Urinary bladder (tissue), 4 donors: ENCODE measurements around the gene SNX32. TPM values are rescaled to one million over a fixed set of nuclear protein-coding genes. Genes with fewer than 3 reads are reported as not detected.

Source experiments
- DNase-seq: peaks from one replicate; pipeline ENCODE4 v3.0.0-alpha.2; 2015; ENCODE audit errors: extremely low spot score
- H3K27ac ChIP-seq: one replicate; pipeline ENCODE4 v1.5.1; 2013; ENCODE audit warnings: low read depth, mild to moderate bottlenecking, moderate library complexity
- H3K36me3 ChIP-seq: one replicate; pipeline ENCODE4 v1.6.1; 2013; ENCODE audit warnings: mild to moderate bottlenecking, moderate library complexity; ENCODE audit not compliant: insufficient read depth
- H3K4me1 ChIP-seq: one replicate; pipeline ENCODE4 v1.6.1; 2013; ENCODE audit warnings: mild to moderate bottlenecking, moderate library complexity; ENCODE audit not compliant: insufficient read depth
- H3K4me3 ChIP-seq: one replicate; pipeline ENCODE4 v1.5.1; 2013; ENCODE audit warnings: low read depth, low read length
- WGBS: extraction: QIAGEN DNeasy Blood & Tissue Kit; methylation state at CpG from one replicate; pipeline ENCODE4 v1.1.7; 2013; 5-methylcytosine and 5-hydroxymethylcytosine counted together
- polyA plus RNA-seq: library from polyadenylated mRNA; stranded (reverse); fragments of 200-250 nt; gene quantifications from one replicate; pipeline ENCODE4 v1.2.3, GENCODE V29; 2013
- total RNA-seq: library from RNA; depleted of rRNA; stranded (reverse); fragments of >200 nt; gene quantifications from one replicate; pipeline ENCODE4 v1.2.3, GENCODE V29; 2014
- donor health status: healthy with polysubstance abuse.
- donor health status: healthy.

The SNX32 gene
- total and polyA plus RNA-seq, 2 donors: 0.85 to 2.0 TPM

DNA sequence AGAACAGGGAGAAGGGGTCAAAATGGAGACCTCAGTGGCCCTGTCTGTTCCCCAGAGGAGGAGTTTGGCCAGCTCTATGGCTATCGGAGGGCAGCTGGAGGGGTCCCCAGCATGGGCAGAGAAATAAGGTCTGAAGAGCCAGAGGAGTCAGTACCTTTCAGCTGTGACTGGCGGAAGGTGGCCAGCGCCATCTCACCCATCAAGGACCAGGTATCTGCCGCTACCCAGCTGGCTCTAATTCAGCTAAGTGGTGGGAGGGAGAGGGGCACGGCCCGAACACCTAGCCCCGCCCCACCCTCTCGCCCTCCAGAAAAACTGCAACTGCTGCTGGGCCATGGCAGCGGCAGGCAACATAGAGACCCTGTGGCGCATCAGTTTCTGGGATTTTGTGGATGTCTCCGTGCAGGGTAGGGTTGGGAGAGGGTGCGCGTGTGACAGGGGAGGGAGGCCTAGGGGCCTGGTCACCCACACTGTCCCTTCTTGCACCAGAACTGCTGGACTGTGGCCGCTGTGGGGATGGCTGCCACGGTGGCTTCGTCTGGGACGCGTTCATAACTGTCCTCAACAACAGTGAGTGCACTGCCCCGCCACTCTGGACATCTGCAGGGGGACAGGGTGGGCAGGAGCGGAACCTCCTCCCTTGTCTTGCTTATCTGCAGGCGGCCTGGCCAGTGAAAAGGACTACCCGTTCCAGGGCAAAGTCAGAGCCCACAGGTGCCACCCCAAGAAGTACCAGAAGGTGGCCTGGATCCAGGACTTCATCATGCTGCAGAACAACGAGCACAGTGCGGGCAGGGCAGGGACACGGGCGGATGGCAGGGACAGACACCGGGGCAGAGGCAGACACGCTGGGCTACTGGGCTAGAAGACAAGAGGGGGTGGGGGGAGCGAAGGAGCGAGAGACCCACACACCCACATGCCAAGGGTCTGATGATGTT, 48.6 kb downstream of the SNX32 start:
- H3K4me1 ChIP-seq: no peaks in the 10 kb centered on the region
- H3K4me3 ChIP-seq: no peak overlapping the region
- DNase-seq: no peak
- no peaks in the 10 kb centered on the region for H3K36me3 ChIP-seq
- no peak overlapping the region for H3K27ac ChIP-seq
- 90% methylated on average over 30 of the region's 30 CpGs for WGBS

GRCh38 chr11:65883058-65883761, 49.4 kb downstream of the SNX32 start:
- WGBS: 93% methylated on average over 13 of the region's 13 CpGs
- Histone ChIP-seq H3K36me3 (no peaks in the 10 kb centered on the region), H3K27ac (no peak overlapping the region), H3K4me1 (no peaks in the 10 kb centered on the region), H3K4me3 (no peak overlapping the region)
- no peak for DNase-seq

DNA sequence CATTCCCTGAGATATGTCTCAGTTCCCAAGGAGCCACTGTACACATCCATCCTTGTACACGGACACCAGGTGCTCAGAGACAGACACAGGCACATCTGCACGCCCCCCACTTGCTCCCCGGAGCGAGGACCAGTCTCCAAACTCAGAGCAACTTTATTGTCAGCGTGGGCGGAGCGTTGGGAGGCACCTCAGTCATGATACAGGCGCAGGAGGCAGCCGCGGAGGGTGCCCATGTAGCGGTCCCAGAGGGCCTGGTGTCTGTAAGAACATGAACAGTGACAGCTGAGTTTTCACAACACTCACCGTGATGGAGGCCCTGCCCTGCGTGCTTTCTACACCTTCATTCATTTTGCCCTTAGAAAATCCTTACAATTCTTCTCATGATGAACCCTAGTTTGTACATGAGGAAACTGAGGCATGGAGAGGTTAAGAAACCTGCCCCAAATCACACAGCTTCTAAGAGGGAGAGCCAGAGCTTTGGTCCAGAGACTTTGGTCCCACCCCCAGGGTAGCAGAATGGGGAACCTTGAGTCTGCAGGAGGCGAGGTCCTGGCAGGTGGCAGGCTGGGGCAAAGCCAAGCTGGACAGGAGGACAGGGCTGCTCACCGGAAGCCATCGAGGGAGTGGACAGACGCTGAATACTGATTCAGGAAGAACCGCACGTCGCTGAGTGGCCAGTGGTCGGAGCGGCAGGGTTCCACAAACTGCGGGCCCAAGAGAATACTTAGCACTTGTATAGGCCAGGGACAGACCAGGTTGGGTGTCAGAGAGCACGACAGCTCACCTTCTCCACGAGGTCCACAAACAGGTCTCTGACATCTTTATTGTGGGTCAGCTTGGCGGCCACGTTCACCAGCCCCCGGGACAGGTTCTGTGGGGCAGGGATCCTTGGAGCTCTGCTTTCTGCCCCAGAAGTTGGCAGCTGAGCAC, 50.3 kb downstream of the SNX32 start:
- Histone ChIP-seq H3K36me3 (no peaks in the 10 kb centered on the region), H3K27ac (no peak overlapping the region), H3K4me3 (no peak overlapping the region), H3K4me1 (no peaks in the 10 kb centered on the region)
- DNase-seq: no peak
- 85% methylated on average over 28 of the region's 28 CpGs for WGBS

DNA sequence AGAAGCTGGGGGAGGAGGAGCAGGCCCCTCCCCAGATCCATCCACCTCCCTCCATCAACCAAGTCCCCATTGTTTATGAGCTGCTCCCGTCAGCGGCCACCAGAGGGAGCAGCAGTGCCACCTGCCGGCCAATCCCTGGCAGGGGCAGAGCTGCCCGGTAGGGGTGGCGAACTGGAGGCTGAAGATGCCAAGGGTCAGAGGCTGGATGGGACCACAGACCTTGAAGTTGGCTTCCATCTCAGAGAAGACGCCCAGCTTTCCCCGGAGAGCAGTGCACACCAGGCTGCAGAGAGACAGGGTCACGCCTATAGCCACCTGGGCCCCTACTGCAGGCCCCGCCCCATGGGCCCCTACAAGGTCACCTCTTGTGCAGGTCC, 50.9 kb downstream of the SNX32 start:
- no peak overlapping the region for H3K4me3 ChIP-seq
- no peak overlapping the region for H3K27ac ChIP-seq
- no peaks in the 10 kb centered on the region for H3K4me1 ChIP-seq
- no peaks in the 10 kb centered on the region for H3K36me3 ChIP-seq
- no peak for DNase-seq
- 26% methylated on average over 9 of the region's 9 CpGs for WGBS

- Histone ChIP-seq H3K36me3 (no peaks in the 10 kb centered on the region), H3K4me3 (no peak overlapping the region), H3K27ac (no peak overlapping the region), H3K4me1 (no peaks in the 10 kb centered on the region)
- 90% methylated on average over 7 of the region's 7 CpGs for WGBS
- DNase-seq: no peak
Observed at GRCh38 chr11:65885231-65885630, 51.5 kb downstream of the SNX32 start.

- Histone ChIP-seq H3K4me3 (no peak overlapping the region), H3K36me3 (no peaks in the 10 kb centered on the region), H3K27ac (no peak overlapping the region), H3K4me1 (no peaks in the 10 kb centered on the region)
- 91% methylated on average over 12 of the region's 12 CpGs for WGBS
- DNase-seq: no peak
Observed at GRCh38 chr11:65885808-65886536, 52.2 kb downstream of the SNX32 start.

DNA sequence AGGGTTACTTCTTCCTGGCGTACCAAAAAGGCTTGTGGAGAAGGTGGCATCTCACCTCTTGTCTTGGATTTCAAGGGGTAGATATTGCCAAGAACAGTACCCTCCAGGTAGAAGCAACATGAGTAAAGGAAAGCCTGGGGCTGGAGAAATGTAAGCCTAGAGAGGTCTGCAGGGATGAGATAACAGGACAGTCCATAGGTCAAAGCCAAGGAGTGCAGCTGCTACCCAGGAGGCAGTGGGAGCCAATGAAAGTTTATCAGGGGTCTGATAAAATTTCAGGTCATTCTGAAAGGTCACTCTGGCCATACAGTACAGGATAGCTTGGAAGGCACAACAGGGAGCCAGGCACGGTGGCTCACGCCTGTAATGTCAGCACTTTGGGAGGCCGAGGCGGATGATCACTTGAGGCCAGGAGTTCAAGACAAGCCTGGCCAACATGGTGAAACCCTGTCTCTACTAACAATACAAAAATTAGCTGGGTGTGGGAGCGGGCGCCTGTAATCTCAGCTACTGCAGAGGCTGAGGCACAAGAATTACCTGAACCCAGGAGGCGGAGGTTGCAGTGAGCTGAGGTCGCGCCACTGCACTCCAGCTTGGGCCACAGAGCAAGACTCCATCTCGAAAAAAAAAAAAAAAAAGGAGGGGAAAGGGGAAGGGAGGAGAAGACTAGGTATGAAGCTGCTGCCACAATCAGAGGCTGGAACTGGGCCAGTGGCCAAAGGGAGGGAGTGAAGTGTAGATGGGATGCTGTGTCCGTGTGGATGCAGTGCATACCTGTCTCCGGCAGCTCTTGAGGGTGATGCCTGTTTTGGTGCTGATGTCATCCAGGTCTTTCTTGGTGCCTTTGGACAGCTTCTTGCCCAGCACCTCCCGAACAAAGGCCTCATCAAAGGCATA, 53.3 kb downstream of the SNX32 start:
- Histone ChIP-seq H3K27ac (no peak overlapping the region), H3K4me3 (no peak overlapping the region), H3K36me3 (no peaks in the 10 kb centered on the region), H3K4me1 (no peaks in the 10 kb centered on the region)
- 78% methylated on average over 14 of the region's 14 CpGs for WGBS
- DNase-seq: no peak

- no peaks in the 10 kb centered on the region for H3K36me3 ChIP-seq
- no peak for DNase-seq
- no peaks in the 10 kb centered on the region for H3K4me1 ChIP-seq
- WGBS: 3% methylated on average over 23 of the region's 23 CpGs
- H3K27ac ChIP-seq: peak overlapping the region; percentile 83
- H3K4me3 ChIP-seq: peak overlapping the region; percentile 51
Observed at GRCh38 chr11:65887723-65888162, 54.0 kb downstream of the SNX32 start.

DNA sequence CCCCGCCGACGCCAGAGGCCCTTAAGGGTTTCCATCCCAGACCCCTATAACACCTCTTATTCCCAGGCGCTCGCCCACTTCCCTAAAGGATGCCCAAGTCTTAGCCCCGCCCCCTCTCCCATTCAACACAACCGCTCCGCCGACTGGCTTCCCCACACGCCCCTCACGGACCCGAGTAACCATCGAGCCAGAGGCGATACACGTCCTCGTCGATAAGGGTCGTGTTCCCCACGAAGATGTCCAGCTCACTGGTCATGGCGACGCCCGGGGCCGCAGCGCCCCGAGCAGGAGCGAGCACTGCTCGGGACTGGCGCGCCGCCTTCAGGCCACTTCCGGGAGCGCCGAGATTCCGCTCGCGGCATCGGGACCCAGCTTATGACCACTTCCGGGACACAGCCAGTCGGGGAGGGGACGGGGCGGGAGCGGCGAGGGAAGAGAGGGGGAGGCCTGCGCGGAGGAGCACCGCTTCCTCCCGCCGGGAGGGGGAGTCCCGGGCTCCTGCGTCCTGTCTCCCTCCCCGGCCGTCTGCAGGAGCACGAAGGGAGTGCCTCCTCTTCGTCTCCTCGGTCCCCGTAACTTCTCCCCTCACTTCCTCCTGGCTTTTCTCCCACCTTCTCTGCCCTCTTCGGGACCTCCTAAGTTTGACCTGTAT, 54.5 kb downstream of the SNX32 start, which contains the start of gene FIBP:
FIBP (minus strand) TSS at position 309 of the 652 bp plus-strand sequence; CDS start at position 256, 53 bp downstream.
- peak within 1 kb of the TSS; percentile 51 for H3K4me3 ChIP-seq
- peak within 1 kb of the TSS; percentile 91 for H3K27ac ChIP-seq
- H3K4me1 ChIP-seq: no peaks in the 10 kb centered on the region
- DNase-seq: peak; percentile 91
- WGBS: under 1% methylated on average over 57 of the region's 57 CpGs
- H3K36me3 ChIP-seq: no peaks in the 10 kb centered on the region

- WGBS: under 1% methylated on average over 94 of the region's 94 CpGs
- Histone ChIP-seq H3K27ac (peak within 1 kb of the TSS; percentile 90), H3K36me3 (no peaks in the 10 kb centered on the region), H3K4me3 (peak within 1 kb of the TSS; percentile 61), H3K4me1 (no peaks in the 10 kb centered on the region)
- DNase-seq: peak; percentile 91
Observed at GRCh38 chr11:65890324-65891218, 56.8 kb downstream of the SNX32 start, which contains the start of gene CCDC85B. Gene CCDC85B, plus strand, starts transcription at chr11:65890673. Its CDS starts 111 bp downstream, at chr11:65890784.
